ENCODE results near the gene GGACT.
"Not testable (repeated sequence)": the region's sequence is repeated elsewhere in the genome, so short reads cannot be mapped to it uniquely, and the experiment has no call there.

Gene GGACT

DNA sequence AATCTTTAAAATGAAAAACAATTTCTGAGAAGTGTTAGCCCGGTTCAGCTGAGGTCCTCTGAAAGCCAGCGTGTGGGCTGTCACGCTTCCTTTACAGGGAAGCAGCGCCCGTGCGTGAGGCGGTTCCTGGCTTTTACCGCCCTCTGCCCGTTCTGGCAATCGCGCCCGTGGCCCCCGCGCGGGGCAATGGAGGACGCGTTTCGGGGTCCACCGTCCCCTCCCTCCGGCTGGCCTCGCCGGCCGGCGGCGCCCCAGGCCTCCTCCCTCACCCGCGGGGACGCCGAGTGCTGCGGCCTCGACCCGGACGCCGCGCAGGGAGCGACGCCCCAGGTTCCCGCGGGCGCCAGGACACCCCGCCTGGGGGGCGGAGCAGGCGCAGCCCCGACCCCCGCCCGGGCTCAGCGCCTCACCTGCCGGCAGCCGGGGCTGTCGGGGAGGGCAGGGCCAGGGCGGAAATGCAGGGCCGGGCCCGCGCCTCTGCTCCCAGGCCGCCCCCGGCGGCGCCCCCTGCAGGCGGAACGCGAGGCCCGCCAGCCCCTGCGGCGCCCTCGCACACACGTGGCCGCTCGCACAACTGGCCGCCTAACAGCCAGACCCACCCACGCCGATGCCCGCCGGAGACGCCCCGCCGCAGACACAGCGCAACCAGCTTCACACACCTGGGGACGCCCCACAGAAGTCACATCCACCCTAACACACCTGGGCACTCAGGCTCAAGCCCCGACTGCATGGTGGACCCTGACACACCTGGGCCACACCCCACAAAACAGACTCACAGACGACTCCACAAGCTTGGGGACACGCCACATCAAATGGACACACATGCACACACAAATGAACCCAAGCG is at the start of gene GGACT:
GGACT (minus strand) TSS at position 459 of the 847 bp plus-strand sequence. CDS start 56,198 bp downstream, outside the sequence.
- intact Hi-C loops (cut with micrococcal nuclease) = loop anchor here (2.0 kb wide), 2 partner anchors 16 to 86 kb away; partner anchors contain the start of gene TMTC4
- Mint-ChIP-seq H3K27ac (peak within 1 kb of the TSS; percentile 81), H3K4me1 (ENCODE audit: low read depth) (peaks cover 18% of the 10 kb centered on the region), H3K27me3 (peaks cover 5% of the 10 kb centered on the region), H3K4me3 (peak within 1 kb of the TSS; percentile 78), H3K9me3 (no peaks in the 10 kb centered on the region), H3K36me3 (ENCODE audit: low read depth) (no peaks in the 10 kb centered on the region)

DNA sequence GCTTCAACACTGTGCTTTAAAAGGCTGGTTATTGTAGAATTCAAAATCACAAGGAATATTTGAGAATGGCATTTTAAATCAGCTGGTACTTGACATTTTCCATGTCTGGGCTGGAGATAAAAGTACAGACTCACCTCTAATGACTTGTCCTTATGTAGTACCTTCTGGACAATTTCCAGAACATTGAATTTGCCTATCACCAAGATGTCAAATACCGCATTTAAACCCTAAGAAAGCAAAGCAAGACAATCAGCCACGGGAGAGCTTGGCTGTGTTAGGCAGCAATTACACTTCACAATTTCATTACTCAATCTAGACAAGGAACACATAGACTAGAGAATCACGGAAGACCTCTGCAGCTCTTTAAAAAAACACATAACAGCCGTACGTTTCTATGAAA is 49.2 kb upstream of the GGACT start:
- Mint-ChIP-seq H3K36me3 (ENCODE audit: low read depth) (peaks cover 86% of the 10 kb centered on the region), H3K4me1 (ENCODE audit: low read depth) (no peaks in the 10 kb centered on the region), H3K27ac (no peak overlapping the region), H3K9me3 (no peaks in the 10 kb centered on the region), H3K4me3 (no peak overlapping the region), H3K27me3 (no peaks in the 10 kb centered on the region)
- intact Hi-C loops (cut with micrococcal nuclease) = no loop called here

DNA sequence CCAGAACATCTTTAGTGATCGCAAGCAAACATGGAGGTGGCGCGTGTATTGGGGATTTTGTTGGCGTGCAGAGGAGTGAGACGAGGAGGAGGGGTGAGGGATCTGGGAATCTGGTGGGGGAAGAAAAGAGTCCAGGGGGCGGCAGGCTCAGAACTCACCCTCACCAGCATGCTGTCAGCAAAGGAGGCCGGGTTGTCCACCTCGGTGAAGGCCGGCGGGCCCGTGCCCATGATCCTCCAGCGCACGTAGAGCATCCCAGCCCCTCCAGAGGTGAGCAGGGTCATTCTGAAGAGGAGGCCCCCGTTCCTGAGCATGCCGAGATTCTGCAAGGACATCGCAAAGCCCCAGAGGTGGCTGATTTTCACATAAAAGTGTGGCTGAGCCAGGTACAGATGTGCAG is 48.8 kb upstream of the GGACT start:
- H3K36me3 Mint-ChIP-seq (ENCODE audit: low read depth) = peaks cover 86% of the 10 kb centered on the region

DNA sequence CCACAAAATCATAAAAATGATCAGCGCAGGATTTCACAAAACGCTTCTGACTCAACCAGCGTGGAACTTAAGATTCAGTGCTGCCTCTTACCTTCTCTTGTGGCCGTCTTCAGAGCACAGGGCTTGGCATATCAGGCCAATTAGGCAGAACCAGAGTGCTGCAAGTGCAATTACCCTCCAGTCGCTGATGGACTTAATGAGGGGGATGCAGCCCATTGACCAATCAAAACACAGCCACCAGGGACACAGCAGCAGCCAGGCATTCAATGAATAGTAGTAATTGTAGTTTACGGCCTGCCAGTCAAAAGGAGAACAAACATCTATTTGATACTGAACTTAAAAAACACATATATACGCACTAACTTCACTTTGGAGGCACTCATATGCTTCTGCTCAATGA is 47.9 kb upstream of the GGACT start:
- intact Hi-C loops (cut with micrococcal nuclease) = no loop called here
- H3K36me3 Mint-ChIP-seq (ENCODE audit: low read depth) = peaks cover 84% of the 10 kb centered on the region
- H3K4me3 Mint-ChIP-seq = no peak overlapping the region
- no peaks in the 10 kb centered on the region for H3K9me3 Mint-ChIP-seq
- H3K4me1 Mint-ChIP-seq (ENCODE audit: low read depth) = no peaks in the 10 kb centered on the region
- no peak overlapping the region for H3K27ac Mint-ChIP-seq
- no peaks in the 10 kb centered on the region for H3K27me3 Mint-ChIP-seq

More for the DNA sequence above, 48.8 kb upstream of the GGACT start:
- Mint-ChIP-seq H3K9me3 (no peaks in the 10 kb centered on the region), H3K4me1 (ENCODE audit: low read depth) (no peaks in the 10 kb centered on the region), H3K4me3 (no peak overlapping the region), H3K27me3 (no peaks in the 10 kb centered on the region), H3K27ac (no peak overlapping the region)
- intact Hi-C loops (cut with micrococcal nuclease) = no loop called here

DNA sequence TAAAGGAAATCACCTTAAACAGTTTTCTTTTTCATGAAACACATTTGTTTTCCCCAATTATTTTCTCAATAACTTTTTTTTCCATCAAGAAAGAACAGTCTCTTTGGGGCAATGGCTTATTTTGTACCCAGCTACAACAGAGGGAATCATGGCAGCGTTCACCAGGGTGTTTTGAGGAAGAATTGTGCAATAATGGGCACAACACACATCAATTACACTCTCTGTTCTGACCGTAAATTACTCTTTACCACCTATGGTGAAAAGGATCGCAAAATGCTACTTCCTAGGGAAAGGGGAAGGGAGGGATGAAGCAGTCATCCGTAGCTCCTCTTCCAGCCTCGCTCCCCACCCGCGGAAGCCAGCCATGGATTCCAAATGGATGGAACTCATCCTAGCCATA is 47.4 kb upstream of the GGACT start:
- no peaks in the 10 kb centered on the region for H3K9me3 Mint-ChIP-seq
- H3K4me3 Mint-ChIP-seq = no peak overlapping the region
- intact Hi-C loops (cut with micrococcal nuclease) = no loop called here
- no peaks in the 10 kb centered on the region for H3K27me3 Mint-ChIP-seq
- H3K36me3 Mint-ChIP-seq (ENCODE audit: low read depth) = peaks cover 80% of the 10 kb centered on the region
- no peak overlapping the region for H3K27ac Mint-ChIP-seq
- H3K4me1 Mint-ChIP-seq (ENCODE audit: low read depth) = no peaks in the 10 kb centered on the region

DNA sequence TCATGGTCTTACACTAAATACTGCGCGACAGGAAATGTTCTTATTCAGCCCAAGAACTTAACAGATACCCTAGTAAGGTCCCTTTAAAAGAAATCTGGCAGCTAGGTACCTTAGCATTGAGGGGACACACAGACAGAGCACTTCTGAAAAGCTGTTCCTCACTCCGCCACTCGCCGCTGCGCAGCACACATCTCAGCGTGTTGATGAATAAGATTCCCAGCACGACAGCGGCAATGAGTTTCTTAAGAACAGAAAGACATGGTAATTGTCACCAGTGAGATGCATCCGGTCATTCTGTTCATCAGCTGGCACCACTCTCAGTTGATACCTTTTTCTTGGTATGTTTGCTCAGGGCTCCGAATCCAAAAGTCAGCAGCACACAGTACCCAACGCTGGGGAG is 46.1 kb upstream of the GGACT start:
- peaks cover 85% of the 10 kb centered on the region for H3K36me3 Mint-ChIP-seq (ENCODE audit: low read depth)

DNA sequence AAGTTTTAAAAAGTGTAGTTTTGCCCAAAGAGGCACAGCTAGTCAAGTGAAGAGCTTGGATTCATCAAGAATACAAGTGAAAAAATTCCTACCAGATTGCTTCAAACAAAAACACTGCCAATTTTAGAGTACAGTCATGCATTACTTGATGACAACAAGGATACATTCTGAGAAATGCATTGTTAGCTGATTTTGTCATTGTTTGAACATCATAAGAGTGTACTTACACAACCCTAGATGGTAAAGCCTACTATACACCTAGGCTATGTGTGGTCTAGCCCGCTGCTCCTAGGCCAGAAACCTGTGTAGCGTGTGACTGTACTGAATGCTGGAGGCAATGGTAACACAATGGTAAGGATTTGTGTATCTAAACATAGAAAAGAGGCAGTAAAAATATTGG is 44.9 kb upstream of the GGACT start:
- intact Hi-C loops (cut with micrococcal nuclease) = no loop called here
- H3K9me3 Mint-ChIP-seq = no peaks in the 10 kb centered on the region
- H3K4me3 Mint-ChIP-seq = no peak overlapping the region
- H3K27ac Mint-ChIP-seq = no peak overlapping the region
- peaks cover 87% of the 10 kb centered on the region for H3K36me3 Mint-ChIP-seq (ENCODE audit: low read depth)
- H3K27me3 Mint-ChIP-seq = no peaks in the 10 kb centered on the region
- no peaks in the 10 kb centered on the region for H3K4me1 Mint-ChIP-seq (ENCODE audit: low read depth)

More for the DNA sequence above, 46.1 kb upstream of the GGACT start:
- Mint-ChIP-seq H3K27ac (no peak overlapping the region), H3K4me1 (ENCODE audit: low read depth) (no peaks in the 10 kb centered on the region), H3K4me3 (no peak overlapping the region), H3K27me3 (no peaks in the 10 kb centered on the region), H3K9me3 (no peaks in the 10 kb centered on the region)
- intact Hi-C loops (cut with micrococcal nuclease) = no loop called here

DNA sequence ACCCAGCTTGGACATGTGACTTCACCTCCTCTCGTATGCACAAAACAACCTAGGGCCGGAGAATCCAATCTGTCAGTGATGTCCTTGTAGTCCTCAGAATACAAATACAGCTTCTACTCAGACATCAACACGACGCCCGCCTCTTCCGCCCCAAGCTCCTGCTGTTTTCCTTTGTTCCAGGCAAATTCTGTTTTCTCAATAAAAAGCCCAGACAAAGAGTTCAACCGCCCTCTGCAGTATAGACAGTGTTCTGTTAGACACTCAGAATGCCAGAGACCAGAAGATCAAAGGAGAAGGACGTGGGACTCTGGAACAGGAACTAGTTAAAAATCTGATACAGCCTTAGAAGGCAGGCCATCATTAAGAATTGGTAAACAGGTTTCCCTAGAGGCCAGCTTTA is 42.0 kb upstream of the GGACT start:
- Mint-ChIP-seq H3K9me3 (no peaks in the 10 kb centered on the region), H3K27me3 (no peaks in the 10 kb centered on the region), H3K27ac (no peak overlapping the region), H3K36me3 (ENCODE audit: low read depth) (peaks cover 90% of the 10 kb centered on the region), H3K4me1 (ENCODE audit: low read depth) (no peaks in the 10 kb centered on the region), H3K4me3 (no peak overlapping the region)
- intact Hi-C loops (cut with micrococcal nuclease) = no loop called here

DNA sequence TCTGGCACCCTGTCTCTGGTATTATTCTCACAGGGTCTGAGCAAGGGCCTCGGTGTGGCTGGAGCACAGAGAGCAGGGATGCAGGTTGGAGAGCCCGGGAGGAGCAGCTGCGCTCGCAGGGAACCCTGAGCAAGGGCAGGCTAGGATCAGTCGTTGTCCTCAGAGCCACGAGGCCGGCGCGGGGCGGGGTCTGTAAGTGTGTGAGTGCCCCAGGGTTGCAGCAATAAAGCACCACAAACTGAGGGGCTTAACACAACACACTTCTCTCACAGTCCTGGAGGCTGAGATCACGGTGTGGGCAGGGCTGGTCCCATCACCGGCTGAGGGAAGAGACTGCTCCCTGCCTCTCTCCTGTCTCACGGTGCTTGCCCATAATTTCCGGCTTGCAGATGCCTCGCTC is 38.5 kb upstream of the GGACT start:
- H3K27me3 Mint-ChIP-seq = no peaks in the 10 kb centered on the region
- no peak overlapping the region for H3K4me3 Mint-ChIP-seq
- intact Hi-C loops (cut with micrococcal nuclease) = loop anchor here (5.0 kb wide), 1 partner anchor 55 kb away; no protein-coding TSS in a partner anchor
- H3K4me1 Mint-ChIP-seq (ENCODE audit: low read depth) = no peaks in the 10 kb centered on the region
- no peak overlapping the region for H3K27ac Mint-ChIP-seq
- H3K36me3 Mint-ChIP-seq (ENCODE audit: low read depth) = peaks cover 90% of the 10 kb centered on the region
- no peaks in the 10 kb centered on the region for H3K9me3 Mint-ChIP-seq

DNA sequence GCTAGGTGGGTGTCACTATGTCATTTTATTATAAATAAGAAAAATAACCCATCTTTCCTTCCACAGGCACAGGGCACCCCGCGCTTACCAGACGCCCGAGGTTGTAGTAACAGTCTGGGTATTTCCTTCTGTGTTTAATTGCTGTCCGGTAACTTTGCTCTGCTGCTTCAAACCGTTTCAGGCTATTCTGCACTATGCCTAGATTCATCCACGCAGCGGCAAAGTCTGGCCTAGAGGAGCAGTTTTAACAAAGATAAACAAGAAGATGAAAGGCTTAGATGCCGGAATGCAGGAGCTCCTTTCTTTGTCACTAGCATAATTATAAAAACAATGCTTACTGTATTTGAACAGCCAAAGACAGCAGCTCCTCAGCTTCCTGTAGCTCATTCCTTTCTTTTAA is 36.9 kb upstream of the GGACT start:
- Mint-ChIP-seq H3K27me3 (no peaks in the 10 kb centered on the region), H3K27ac (no peak overlapping the region), H3K4me3 (no peak overlapping the region), H3K36me3 (ENCODE audit: low read depth) (peaks cover 93% of the 10 kb centered on the region), H3K4me1 (ENCODE audit: low read depth) (no peaks in the 10 kb centered on the region), H3K9me3 (no peaks in the 10 kb centered on the region)
- intact Hi-C loops (cut with micrococcal nuclease) = loop anchor here (5.0 kb wide), 1 partner anchor 53 kb away; no protein-coding TSS in a partner anchor

DNA sequence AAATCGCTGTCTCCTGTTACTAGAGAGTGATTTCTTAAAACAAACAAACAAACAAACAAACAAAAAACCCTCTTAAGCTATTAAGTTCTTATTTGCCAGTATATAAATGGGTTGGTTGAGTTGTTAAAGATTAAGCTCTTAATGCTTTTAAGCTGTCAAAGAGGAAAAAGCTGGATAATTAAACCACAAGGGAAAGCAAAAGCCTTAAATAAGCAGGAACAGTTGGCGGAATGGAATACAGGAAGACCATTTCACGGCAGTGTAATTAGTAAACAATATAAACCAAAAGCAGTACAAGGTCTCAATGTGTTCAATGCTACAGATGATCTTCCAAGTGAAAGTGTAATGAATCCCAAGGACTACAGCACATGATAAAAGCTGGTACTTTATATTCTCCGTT is 32.2 kb upstream of the GGACT start:
- H3K4me3 Mint-ChIP-seq = no peak overlapping the region
- H3K27ac Mint-ChIP-seq = no peak overlapping the region
- H3K4me1 Mint-ChIP-seq (ENCODE audit: low read depth) = no peaks in the 10 kb centered on the region
- H3K36me3 Mint-ChIP-seq (ENCODE audit: low read depth) = peaks cover 48% of the 10 kb centered on the region
- H3K27me3 Mint-ChIP-seq = no peaks in the 10 kb centered on the region
- peaks cover 8% of the 10 kb centered on the region for H3K9me3 Mint-ChIP-seq
- intact Hi-C loops (cut with micrococcal nuclease) = no loop called here

DNA sequence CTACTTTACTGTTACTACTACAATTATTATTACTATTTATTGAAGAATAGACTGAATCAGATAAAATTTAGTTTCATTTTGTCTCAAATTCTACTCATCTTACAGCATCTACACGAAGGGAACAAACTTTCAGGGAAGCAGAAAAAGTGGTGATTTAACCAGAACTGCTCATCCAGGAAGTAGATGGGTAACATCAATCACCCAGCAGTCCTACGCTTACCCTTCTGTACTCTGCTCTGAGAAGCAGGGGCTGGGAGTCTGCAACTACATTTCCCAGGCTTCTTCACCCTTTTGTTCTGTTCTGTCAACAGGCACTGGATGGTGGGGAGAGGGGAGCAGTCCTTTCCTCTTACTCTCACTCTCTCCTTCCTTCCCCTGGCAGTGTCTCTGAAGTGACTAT is 31.4 kb upstream of the GGACT start:
- H3K4me3 Mint-ChIP-seq = no peak overlapping the region
- peaks cover 8% of the 10 kb centered on the region for H3K9me3 Mint-ChIP-seq
- no peaks in the 10 kb centered on the region for H3K27me3 Mint-ChIP-seq

DNA sequence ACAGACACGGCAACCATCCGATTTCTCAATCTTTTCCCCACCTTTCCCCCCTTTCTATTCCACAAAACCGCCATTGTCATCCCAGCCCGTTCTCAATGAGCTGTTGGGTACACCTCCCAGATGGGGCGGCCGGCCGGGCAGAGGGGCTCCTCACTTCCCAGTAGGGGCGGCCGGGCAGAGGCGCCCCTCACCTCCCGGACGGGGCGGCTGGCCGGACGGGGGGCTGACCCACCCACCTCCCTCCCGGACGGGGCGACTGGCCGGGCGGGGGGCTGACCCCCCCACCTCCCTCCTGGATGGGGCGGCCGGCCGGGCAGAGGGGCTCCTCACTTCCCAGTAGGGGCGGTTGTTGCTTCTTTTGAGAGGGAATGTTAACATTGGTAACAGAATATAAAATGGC is 30.3 kb upstream of the GGACT start:
- intact Hi-C loops (cut with micrococcal nuclease) = loop anchor here (10.0 kb wide), 1 partner anchor 56 kb away; the partner anchor contains the start of gene TMTC4
- not testable (repeated sequence) for H3K4me3 Mint-ChIP-seq; H3K4me1 Mint-ChIP-seq (ENCODE audit: low read depth); H3K27me3 Mint-ChIP-seq; H3K27ac Mint-ChIP-seq; H3K9me3 Mint-ChIP-seq
- H3K36me3 Mint-ChIP-seq (ENCODE audit: low read depth) = peaks cover 29% of the 10 kb centered on the region

More for the DNA sequence above, 31.4 kb upstream of the GGACT start:
- H3K4me1 Mint-ChIP-seq (ENCODE audit: low read depth) = no peaks in the 10 kb centered on the region
- no peak overlapping the region for H3K27ac Mint-ChIP-seq
- intact Hi-C loops (cut with micrococcal nuclease) = loop anchor here (10.0 kb wide), 1 partner anchor 55 kb away; the partner anchor contains the start of gene TMTC4
- H3K36me3 Mint-ChIP-seq (ENCODE audit: low read depth) = peaks cover 40% of the 10 kb centered on the region

DNA sequence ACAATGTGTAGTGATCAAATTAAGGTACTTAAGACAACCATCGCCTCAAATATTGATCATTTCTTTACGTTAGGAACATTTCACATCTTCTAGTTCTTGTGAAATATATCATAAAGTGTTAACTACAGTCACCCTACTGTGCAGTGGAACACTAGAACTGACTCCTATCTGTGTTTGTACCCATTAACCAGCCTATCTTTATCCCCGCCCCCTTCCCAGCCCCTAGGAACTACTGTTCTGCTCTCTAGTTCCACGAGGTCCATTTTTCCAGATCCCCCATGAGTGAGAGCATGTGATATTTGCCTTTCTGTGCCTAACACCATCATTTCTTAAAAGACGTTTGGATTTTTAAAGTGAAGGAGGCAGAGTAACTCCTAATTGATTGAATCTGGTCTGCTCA is 24.4 kb upstream of the GGACT start:
- Mint-ChIP-seq H3K9me3 (peaks cover 6% of the 10 kb centered on the region), H3K27ac (no peak overlapping the region), H3K36me3 (ENCODE audit: low read depth) (peaks cover 18% of the 10 kb centered on the region), H3K4me1 (ENCODE audit: low read depth) (peaks cover 39% of the 10 kb centered on the region), H3K4me3 (no peak overlapping the region), H3K27me3 (no peaks in the 10 kb centered on the region)
- intact Hi-C loops (cut with micrococcal nuclease) = loop anchor here (10.0 kb wide), 1 partner anchor 62 kb away; the partner anchor contains the start of gene TMTC4

Measured in dendritic cell treated with granulocyte-macrophage colony-stimulating factor and Interleukin-4, amounts not matched to agents 40 ng/mL and 50 ng/mL, for 4 days (primary cell).